ENCODE data around the gene PRMT9. TPM values are rescaled to one million over a fixed set of nuclear protein-coding genes. Genes with fewer than 3 reads are reported as not detected.

PRMT9 gene
- total and polyA plus RNA-seq, 2 of the 13 experiments (the other 11 are each of a cell fraction or from before 2014, with no cell fraction given), result 4.0 to 9.7 TPM

DNA sequence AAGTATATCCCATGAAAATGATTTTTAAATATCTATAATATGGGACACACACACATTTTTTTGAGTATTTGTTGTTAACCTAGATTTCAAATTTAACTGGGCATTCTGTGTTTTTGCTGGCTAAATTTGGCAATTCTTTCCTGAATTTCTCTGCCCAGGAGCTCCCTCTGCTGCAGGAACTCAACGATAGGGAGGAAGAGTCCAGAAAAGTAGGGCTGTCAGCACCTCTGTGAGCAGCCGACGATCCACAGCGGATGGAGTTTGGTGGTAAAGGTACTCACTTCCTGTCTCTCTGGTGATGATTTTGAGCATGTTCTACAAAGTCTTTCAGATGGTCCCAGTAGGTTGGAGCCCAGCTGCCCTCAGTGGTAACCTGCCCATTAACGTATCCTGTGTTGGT is 89.9 kb downstream of the PRMT9 start:
- H3K36me3 ChIP-seq (replicated peaks in 1 of 2; ENCODE audit: control insufficient read depth in 1 of 2, insufficient read depth in 2 of 2, low read length in 2 of 2), result no peaks in the 10 kb centered on the region
- intact Hi-C loops (cut with micrococcal nuclease; ENCODE audit: unreplicated experiment), result loop anchor here (5.0 kb wide), 1 partner anchor 497 kb away; no protein-coding TSS in a partner anchor
- no peak overlapping the region for H3K4me3 ChIP-seq (replicated peaks in 1 of 3; ENCODE audit: insufficient read depth in 1 of 3, low read depth in 2 of 3, low read length in 3 of 3)
- TF ChIP-seq, protein P1, sequence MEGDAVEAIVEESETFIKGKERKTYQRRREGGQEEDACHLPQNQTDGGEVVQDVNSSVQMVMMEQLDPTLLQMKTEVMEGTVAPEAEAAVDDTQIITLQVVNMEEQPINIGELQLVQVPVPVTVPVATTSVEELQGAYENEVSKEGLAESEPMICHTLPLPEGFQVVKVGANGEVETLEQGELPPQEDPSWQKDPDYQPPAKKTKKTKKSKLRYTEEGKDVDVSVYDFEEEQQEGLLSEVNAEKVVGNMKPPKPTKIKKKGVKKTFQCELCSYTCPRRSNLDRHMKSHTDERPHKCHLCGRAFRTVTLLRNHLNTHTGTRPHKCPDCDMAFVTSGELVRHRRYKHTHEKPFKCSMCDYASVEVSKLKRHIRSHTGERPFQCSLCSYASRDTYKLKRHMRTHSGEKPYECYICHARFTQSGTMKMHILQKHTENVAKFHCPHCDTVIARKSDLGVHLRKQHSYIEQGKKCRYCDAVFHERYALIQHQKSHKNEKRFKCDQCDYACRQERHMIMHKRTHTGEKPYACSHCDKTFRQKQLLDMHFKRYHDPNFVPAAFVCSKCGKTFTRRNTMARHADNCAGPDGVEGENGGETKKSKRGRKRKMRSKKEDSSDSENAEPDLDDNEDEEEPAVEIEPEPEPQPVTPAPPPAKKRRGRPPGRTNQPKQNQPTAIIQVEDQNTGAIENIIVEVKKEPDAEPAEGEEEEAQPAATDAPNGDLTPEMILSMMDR (CRISPR knock-in tag; IDR thresholded peaks at IDR 0.05), result peak; percentile 12; the same call in 1 of the 2 replicates
- TF ChIP-seq STAG1 (CRISPR knock-in tag; IDR thresholded peaks at IDR 0.05), result peak; percentile 9; the same call in 1 of the 2 replicates
- TF ChIP-seq, protein P2, sequence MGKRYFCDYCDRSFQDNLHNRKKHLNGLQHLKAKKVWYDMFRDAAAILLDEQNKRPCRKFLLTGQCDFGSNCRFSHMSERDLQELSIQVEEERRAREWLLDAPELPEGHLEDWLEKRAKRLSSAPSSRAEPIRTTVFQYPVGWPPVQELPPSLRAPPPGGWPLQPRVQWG (CRISPR knock-in tag; IDR thresholded peaks at IDR 0.05; ENCODE audit: borderline replicate concordance, low read depth), result no peak
- no peaks in the 10 kb centered on the region for H3K27me3 ChIP-seq (ENCODE audit: control insufficient read depth in 1 of 2, insufficient read depth in 2 of 2, low read length in 2 of 2)
- FAIRE-seq (no peak), DNase-seq (ENCODE audit: low spot score) (no peak), ATAC-seq (peak; percentile 62)
- H3K9me3 ChIP-seq (ENCODE audit: low read length), result no peaks in the 10 kb centered on the region
- no peak overlapping the region for H3K4me2 ChIP-seq (ENCODE audit: low read depth, low read length)
- no peak overlapping the region for H3K9ac ChIP-seq (ENCODE audit: insufficient read depth, low read depth, low read length)
- ChIA-PET POLR2A (no interaction called here), CTCF (ENCODE audit: low intra/inter-chr PET ratio, low total read pairs) (no interaction called here)
- H3K79me2 ChIP-seq (ENCODE audit: insufficient read depth, low read length), result no peaks in the 10 kb centered on the region
- BruUV-seq (replicated peaks), result no TSS peak
- no peaks in the 10 kb centered on the region for H3K4me1 ChIP-seq (ENCODE audit: insufficient read depth, low read length)
- H3K27ac ChIP-seq (ENCODE audit: extremely low read length, insufficient read depth, low read length), result no peak overlapping the region
- H4K20me1 ChIP-seq (ENCODE audit: insufficient read depth, low read length), result no peaks in the 10 kb centered on the region
- in situ Hi-C loops (cut with HindIII; ENCODE audit: extremely low pct_ligation_motif_present, low pct_unique_long_range_greater_than_20kb), result loop anchor here (10.0 to 25.0 kb wide), 2 partner anchors 439 to 582 kb away; no protein-coding TSS in a partner anchor
- H2AFZ ChIP-seq (ENCODE audit: low read length), result no peak overlapping the region
- WGBS (ENCODE audit: low lambda C conversion rate), result 19% methylated on average over 2 of the region's 5 CpGs

DNA sequence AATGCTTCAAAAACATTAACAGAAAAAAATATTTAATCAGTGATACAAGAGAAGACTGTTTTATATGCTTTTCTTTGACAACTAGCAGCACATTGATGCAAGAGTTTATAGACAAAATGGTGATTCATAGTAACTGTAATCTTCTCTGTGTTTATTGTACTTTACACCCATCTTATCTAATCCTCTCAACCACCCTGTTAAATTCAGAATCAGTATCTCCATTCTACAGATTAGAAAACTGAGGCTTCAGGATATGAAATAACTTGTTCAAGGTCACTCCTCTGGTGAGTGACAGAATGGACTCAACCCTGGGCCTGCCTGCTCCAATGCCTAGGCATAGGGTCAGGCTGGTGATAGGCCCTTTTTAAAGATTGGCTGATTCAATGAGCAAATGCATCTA is 92.9 kb downstream of the PRMT9 start:
- peak; percentile 82 for TF ChIP-seq ZNF629 (CRISPR knock-in tag; conservative IDR thresholded peaks at IDR 0.05)
- TF ChIP-seq, protein P3, sequence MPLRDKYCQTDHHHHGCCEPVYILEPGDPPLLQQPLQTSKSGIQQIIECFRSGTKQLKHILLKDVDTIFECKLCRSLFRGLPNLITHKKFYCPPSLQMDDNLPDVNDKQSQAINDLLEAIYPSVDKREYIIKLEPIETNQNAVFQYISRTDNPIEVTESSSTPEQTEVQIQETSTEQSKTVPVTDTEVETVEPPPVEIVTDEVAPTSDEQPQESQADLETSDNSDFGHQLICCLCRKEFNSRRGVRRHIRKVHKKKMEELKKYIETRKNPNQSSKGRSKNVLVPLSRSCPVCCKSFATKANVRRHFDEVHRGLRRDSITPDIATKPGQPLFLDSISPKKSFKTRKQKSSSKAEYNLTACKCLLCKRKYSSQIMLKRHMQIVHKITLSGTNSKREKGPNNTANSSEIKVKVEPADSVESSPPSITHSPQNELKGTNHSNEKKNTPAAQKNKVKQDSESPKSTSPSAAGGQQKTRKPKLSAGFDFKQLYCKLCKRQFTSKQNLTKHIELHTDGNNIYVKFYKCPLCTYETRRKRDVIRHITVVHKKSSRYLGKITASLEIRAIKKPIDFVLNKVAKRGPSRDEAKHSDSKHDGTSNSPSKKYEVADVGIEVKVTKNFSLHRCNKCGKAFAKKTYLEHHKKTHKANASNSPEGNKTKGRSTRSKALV (CRISPR knock-in tag; IDR thresholded peaks at IDR 0.05), result no peak
- DNase-seq (ENCODE audit: low spot score), result no peak
- Histone ChIP-seq H4K20me1 (ENCODE audit: insufficient read depth, low read length) (no peaks in the 10 kb centered on the region), H3K27ac (ENCODE audit: extremely low read length, insufficient read depth, low read length) (no peak overlapping the region), H3K79me2 (ENCODE audit: insufficient read depth, low read length) (no peaks in the 10 kb centered on the region), H2AFZ (ENCODE audit: low read length) (no peak overlapping the region), H3K36me3 (replicated peaks in 1 of 2; ENCODE audit: control insufficient read depth in 1 of 2, insufficient read depth in 2 of 2, low read length in 2 of 2) (no peaks in the 10 kb centered on the region), H3K9ac (ENCODE audit: insufficient read depth, low read depth, low read length) (no peak overlapping the region), H3K4me2 (ENCODE audit: low read depth, low read length) (no peak overlapping the region), H3K9me3 (ENCODE audit: low read length) (no peaks in the 10 kb centered on the region), H3K27me3 (ENCODE audit: control insufficient read depth in 1 of 2, insufficient read depth in 2 of 2, low read length in 2 of 2) (no peaks in the 10 kb centered on the region), H3K4me3 (replicated peaks in 1 of 3; ENCODE audit: insufficient read depth in 1 of 3, low read depth in 2 of 3, low read length in 3 of 3) (no peak overlapping the region), H3K4me1 (ENCODE audit: insufficient read depth, low read length) (no peaks in the 10 kb centered on the region)
- POLR2A ChIA-PET, result no interaction called here
- no peak for FAIRE-seq
- intact Hi-C loops (cut with micrococcal nuclease; ENCODE audit: unreplicated experiment) (loop anchor here (5.0 kb wide), 1 partner anchor 494 kb away; no protein-coding TSS in a partner anchor), in situ Hi-C loops (cut with HindIII; ENCODE audit: extremely low pct_ligation_motif_present, low pct_unique_long_range_greater_than_20kb) (loop anchor here (10.0 to 25.0 kb wide), 2 partner anchors 436 to 579 kb away; no protein-coding TSS in a partner anchor)
- no peak for ATAC-seq
- CTCF ChIA-PET (ENCODE audit: low intra/inter-chr PET ratio, low total read pairs), result interaction anchor here (1.8 to 3.1 kb wide), 3 partner anchors 72 to 430 kb away, joined by 5 to 30 read pairs (median 21); no protein-coding TSS in a partner anchor
- no TSS peak for BruUV-seq (replicated peaks)

Data from HepG2 (cell line).